Mucosa of descending colon (tissue), 3 donors: ENCODE results near the gene ZNF280D. TPM values are rescaled to one million over a fixed set of nuclear protein-coding genes. Genes with fewer than 3 reads are reported as not detected.

Experiments used
- ATAC-seq: fragments of 200-7000 bp; cut with Tn5 transposase; one replicate; pipeline ENCODE4 v1.9.1; 2020; ENCODE audit warnings: mild to moderate bottlenecking, moderate library complexity
- DNase-seq, 3 donors: peaks; one replicate each; pipeline ENCODE4 v3.0.0-alpha.2; 2020
- H3K36me3 ChIP-seq: fragments of 200-600 bp; one replicate; pipeline ENCODE4 v1.8.0; 2021; ENCODE audit warnings: low read depth, mild to moderate bottlenecking
- H3K4me1 ChIP-seq: fragments of 200-600 bp; one replicate; pipeline ENCODE4 v1.8.0; 2021; ENCODE audit warnings: low read depth, mild to moderate bottlenecking
- H3K4me3 ChIP-seq: fragments of 200-600 bp; one replicate; pipeline ENCODE4 v1.8.0; 2021; ENCODE audit warnings: mild to moderate bottlenecking
- H3K9me3 ChIP-seq: fragments of 200-600 bp; one replicate; pipeline ENCODE4 v1.8.0; 2021; ENCODE audit warnings: mild to moderate bottlenecking
- CTCF ChIP-seq: fragments of 200-600 bp; IDR thresholded peaks from one replicate; pipeline ENCODE4 v1.8.0; 2022; ENCODE audit warnings: antibody characterized with exemption, mild to moderate bottlenecking
- intact Hi-C, 2 donors: fragments of 100-400 bp; cut with DNase I in 1 of 2; cut with micrococcal nuclease in 1 of 2; formaldehyde crosslinking; loops; one replicate each; pipeline versions ENCODE4 v1.11.0 to v1.11.1; 2022; cut with DNase I, micrococcal nuclease
- total RNA-seq, 3 donors: library from RNA; stranded (reverse); fragmentation: NEBNext Ultra II Directional in 2 of 3; extraction: Animal tissue kit (Norgen Biotek cat#: 25700) in 2 of 3; gene quantifications; one replicate each; pipeline versions ENCODE4 v1.2.1 to v1.2.4, GENCODE V29; 2021 to 2023
- donor health status: DM: no; HTN: no; CAD: no; lungs with moderate emphysema.
- donor health status: DM: no; HTN: no; CAD: no.
- donor health status: DM: no; HTN: yes; CAD: no.

ZNF280D gene
- total RNA-seq, 3 donors from 2014 or later: 29.6 to 51.0 (median 39.8) TPM

- intact Hi-C loops: no loop called here
- Histone ChIP-seq H3K4me3 (no peak overlapping the region), H3K9me3 (no peaks in the 10 kb centered on the region), H3K36me3 (no peaks in the 10 kb centered on the region), H3K4me1 (no peaks in the 10 kb centered on the region)
- TF ChIP-seq CTCF: no peak
- ATAC-seq (no peak), DNase-seq (no peak)
These were observed 58.5 kb downstream of the ZNF280D start for GRCh38 chr15:56674857-56675256.

GRCh38 chr15:56672721-56673120 lies 60.6 kb downstream of the ZNF280D start:
- intact Hi-C loops: no loop called here
- TF ChIP-seq CTCF: no peak

GRCh38 chr15:56667517-56667916 lies 65.8 kb downstream of the ZNF280D start:
- TF ChIP-seq CTCF: no peak
- intact Hi-C loops: no loop called here
- ATAC-seq (peak; percentile 85), DNase-seq (peak in 1 of 3 donors; percentile 19)
- peaks cover 7% of the 10 kb centered on the region for H3K36me3 ChIP-seq
- no peaks in the 10 kb centered on the region for H3K4me1 ChIP-seq
- no peak overlapping the region for H3K4me3 ChIP-seq
- H3K9me3 ChIP-seq: no peaks in the 10 kb centered on the region

More at GRCh38 chr15:56672721-56673120, 60.6 kb downstream of the ZNF280D start:
- Histone ChIP-seq H3K9me3 (no peaks in the 10 kb centered on the region), H3K4me3 (no peak overlapping the region), H3K36me3 (no peaks in the 10 kb centered on the region), H3K4me1 (no peaks in the 10 kb centered on the region)
- ATAC-seq (no peak), DNase-seq (no peak)

GRCh38 chr15:56660943-56661342 lies 72.4 kb downstream of the ZNF280D start:
- DNase-seq: no peak
- no peak for TF ChIP-seq CTCF
- no peak for ATAC-seq
- intact Hi-C loops: no loop called here
- Histone ChIP-seq H3K4me1 (no peaks in the 10 kb centered on the region), H3K36me3 (peaks cover 7% of the 10 kb centered on the region), H3K9me3 (no peaks in the 10 kb centered on the region), H3K4me3 (no peak overlapping the region)

GRCh38 chr15:56659197-56659596 lies 74.1 kb downstream of the ZNF280D start:
- ATAC-seq (no peak), DNase-seq (no peak)
- H3K4me1 ChIP-seq: no peaks in the 10 kb centered on the region
- intact Hi-C loops: no loop called here
- no peaks in the 10 kb centered on the region for H3K36me3 ChIP-seq
- no peak overlapping the region for H3K4me3 ChIP-seq
- TF ChIP-seq CTCF: no peak
- no peaks in the 10 kb centered on the region for H3K9me3 ChIP-seq

GRCh38 chr15:56654624-56655023 lies 78.7 kb downstream of the ZNF280D start:
- Histone ChIP-seq H3K9me3 (no peaks in the 10 kb centered on the region), H3K4me3 (no peak overlapping the region), H3K36me3 (no peaks in the 10 kb centered on the region), H3K4me1 (no peaks in the 10 kb centered on the region)
- no peak for DNase-seq
- TF ChIP-seq CTCF: no peak
- intact Hi-C loops: no loop called here
- ATAC-seq: no peak
